Esophagus (tissue), 2 donors: ENCODE results near the gene FBXW7. TPM values are rescaled to one million over a fixed set of nuclear protein-coding genes. Genes with fewer than 3 reads are reported as not detected.
A peak's percentile ranks its signal among the peaks of the same experiment; 100 is the strongest.

Experiments used
- H3K27ac ChIP-seq, 2 donors: one replicate each; pipeline ENCODE4 v1.5.1; 2013; ENCODE audit warnings: low read depth in 2 of 2, mild to moderate bottlenecking in 2 of 2, inconsistent platforms in 1 of 2, low read length in 1 of 2, moderate library complexity in 1 of 2
- H3K27me3 ChIP-seq, 2 donors: one replicate each; pipeline ENCODE4 v1.6.1; 2013; ENCODE audit warnings: low read length in 2 of 2, control low read depth in 1 of 2, mild to moderate bottlenecking in 1 of 2; ENCODE audit not compliant: insufficient read depth in 2 of 2, control insufficient read depth in 1 of 2
- H3K36me3 ChIP-seq, 2 donors: one replicate each; pipeline ENCODE4 v1.6.1; 2013; ENCODE audit warnings: low read length in 1 of 2; ENCODE audit not compliant: control insufficient read depth in 2 of 2, insufficient read depth in 2 of 2
- H3K4me1 ChIP-seq, 2 donors: one replicate each; pipeline ENCODE4 v1.6.1; 2013; ENCODE audit warnings: low read length in 1 of 2; ENCODE audit not compliant: control insufficient read depth in 2 of 2, insufficient read depth in 2 of 2
- H3K4me3 ChIP-seq, 2 donors: one replicate each; pipeline ENCODE4 v1.5.1; 2013; ENCODE audit warnings: low read length in 2 of 2, mild to moderate bottlenecking in 2 of 2, low read depth in 1 of 2, moderate library complexity in 1 of 2
- H3K9me3 ChIP-seq, 2 donors: one replicate each; pipeline ENCODE4 v1.6.1; 2013; ENCODE audit warnings: mild to moderate bottlenecking in 2 of 2, low read depth in 1 of 2, low read length in 1 of 2, moderate library complexity in 1 of 2; ENCODE audit not compliant: control insufficient read depth in 2 of 2, insufficient read depth in 1 of 2
- WGBS, 2 donors: extraction: QIAGEN DNeasy Blood & Tissue Kit; methylation state at CpG; one replicate each; pipeline ENCODE4 v1.1.7; 2013; 5-methylcytosine and 5-hydroxymethylcytosine counted together
- polyA plus RNA-seq, 2 donors: library from polyadenylated mRNA; stranded (reverse); fragments of 200-250 nt; gene quantifications; one replicate each; pipeline ENCODE4 v1.2.3, GENCODE V29; 2013
- donor health status: healthy with polysubstance abuse.
- donor health status: Bipolar disorder and iron deficiency.

FBXW7 gene
- polyA plus RNA-seq, 2 donors = 9.8 to 17.0 TPM

DNA sequence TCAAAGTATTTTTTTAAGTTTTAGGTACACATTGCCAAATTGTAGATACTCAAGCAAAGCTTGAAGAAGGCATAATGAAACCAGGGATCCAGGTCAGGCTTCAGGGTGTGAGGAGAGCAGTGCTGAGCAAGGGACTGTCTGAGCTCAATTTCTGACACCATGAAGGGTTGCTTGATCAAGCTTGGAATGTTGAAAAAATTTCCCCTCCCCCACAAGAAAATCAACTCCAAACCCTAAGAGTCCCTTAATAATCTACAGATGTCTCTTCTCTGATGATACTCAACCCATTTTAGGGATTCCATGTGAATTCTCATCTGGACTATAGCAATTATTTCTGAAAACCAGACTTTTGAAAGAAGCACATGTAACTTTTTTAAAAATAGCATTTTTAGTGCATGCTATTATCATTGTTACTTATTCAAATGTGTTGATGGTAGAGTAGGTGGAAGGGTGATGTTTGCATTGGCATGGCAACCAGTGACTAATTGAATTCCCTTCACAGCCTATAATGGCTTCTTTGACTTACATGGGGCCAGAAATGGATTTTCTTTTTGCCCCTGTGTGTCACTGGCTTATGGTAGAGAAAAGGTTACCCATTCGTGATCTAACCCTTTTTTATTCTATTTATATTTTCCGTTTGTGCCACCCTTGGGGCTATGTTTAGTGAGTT, 252.0 kb downstream of the FBXW7 start:
- Histone ChIP-seq H3K27me3 (no peaks in the 10 kb centered on the region), H3K36me3 (no peaks in the 10 kb centered on the region), H3K4me3 (no peak overlapping the region), H3K9me3 (no peaks in the 10 kb centered on the region), H3K4me1 (peaks cover 0 to 13% of the 10 kb centered on the region in 2 donors), H3K27ac (no peak overlapping the region)
- WGBS, 2 donors = 69 to 90% methylated on average over 2 of the region's 2 CpGs

DNA sequence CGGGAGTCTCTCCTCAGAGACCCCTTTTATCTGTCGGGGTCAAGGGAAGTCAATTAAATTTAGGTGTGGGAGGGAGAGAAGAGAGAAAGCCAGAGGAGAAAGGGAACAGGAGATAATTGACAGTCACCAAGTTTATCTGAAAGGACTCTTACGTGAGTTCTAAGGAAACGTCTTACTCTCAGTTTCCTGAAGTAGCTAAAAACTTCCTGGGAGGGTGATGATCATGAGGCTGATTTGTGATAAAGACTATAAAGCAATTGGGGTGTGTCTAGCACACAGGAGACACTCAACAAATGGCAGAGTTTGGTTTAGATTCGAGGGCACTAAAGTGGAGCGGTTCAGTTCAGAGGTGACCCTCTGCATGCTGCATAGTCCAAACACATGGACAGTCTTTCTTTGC, 254.1 kb downstream of the FBXW7 start:
- Histone ChIP-seq H3K27ac (no peak overlapping the region), H3K4me3 (no peak overlapping the region), H3K9me3 (no peaks in the 10 kb centered on the region), H3K36me3 (no peaks in the 10 kb centered on the region), H3K4me1 (peaks cover 5 to 19% of the 10 kb centered on the region in 2 donors), H3K27me3 (no peaks in the 10 kb centered on the region)
- 83% methylated on average over 6 of the region's 6 CpGs for WGBS, 2 donors

DNA sequence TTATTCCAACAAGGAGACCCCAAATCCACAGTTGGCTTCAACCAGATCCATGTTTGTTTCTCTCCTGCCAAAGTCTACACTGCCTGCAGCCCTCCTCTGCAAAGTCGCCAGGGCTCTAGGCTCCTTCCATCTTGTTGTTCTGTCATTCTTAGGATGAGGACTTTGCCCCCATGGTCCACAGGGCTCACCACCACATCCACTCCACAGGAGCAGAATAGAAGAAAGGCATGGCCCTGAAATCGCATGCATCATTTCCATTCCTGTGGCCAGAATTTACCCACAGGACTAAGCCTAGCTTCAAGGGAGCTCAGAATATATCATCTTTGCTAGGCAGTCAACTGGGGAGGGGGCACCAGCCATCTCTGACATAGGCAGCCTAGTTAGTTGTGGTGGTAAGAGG, 254.7 kb downstream of the FBXW7 start:
- H3K36me3 ChIP-seq = no peaks in the 10 kb centered on the region
- peaks cover 5 to 17% of the 10 kb centered on the region in 2 donors for H3K4me1 ChIP-seq
- no peak overlapping the region for H3K27ac ChIP-seq
- H3K27me3 ChIP-seq = no peaks in the 10 kb centered on the region
- WGBS, 2 donors = 95 to 96% methylated on average over 2 of the region's 2 CpGs
- no peak overlapping the region for H3K4me3 ChIP-seq
- no peaks in the 10 kb centered on the region for H3K9me3 ChIP-seq

DNA sequence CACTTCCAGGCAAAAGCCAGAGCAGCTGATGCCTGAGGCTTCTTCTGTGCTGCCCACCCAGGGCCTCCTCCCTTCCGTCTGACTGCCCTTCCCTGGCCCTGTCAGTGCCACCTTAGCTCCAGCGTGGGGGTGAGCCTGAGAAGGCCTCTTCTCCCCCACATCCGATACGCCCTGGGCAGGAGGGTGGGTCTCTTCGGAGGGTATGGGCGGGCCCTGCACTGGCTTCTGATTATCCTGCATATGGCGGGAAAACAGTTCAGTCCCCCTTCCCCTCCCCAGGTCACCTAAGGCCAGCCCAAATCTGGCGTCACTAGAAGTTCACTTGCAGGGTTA, 256.7 kb downstream of the FBXW7 start:
- Histone ChIP-seq H3K27ac (no peak overlapping the region), H3K36me3 (no peaks in the 10 kb centered on the region), H3K4me1 (peaks cover 5 to 13% of the 10 kb centered on the region in 2 donors), H3K9me3 (no peaks in the 10 kb centered on the region), H3K27me3 (no peaks in the 10 kb centered on the region), H3K4me3 (no peak overlapping the region)
- 76 to 85% methylated on average over 8 of the region's 8 CpGs for WGBS, 2 donors

DNA sequence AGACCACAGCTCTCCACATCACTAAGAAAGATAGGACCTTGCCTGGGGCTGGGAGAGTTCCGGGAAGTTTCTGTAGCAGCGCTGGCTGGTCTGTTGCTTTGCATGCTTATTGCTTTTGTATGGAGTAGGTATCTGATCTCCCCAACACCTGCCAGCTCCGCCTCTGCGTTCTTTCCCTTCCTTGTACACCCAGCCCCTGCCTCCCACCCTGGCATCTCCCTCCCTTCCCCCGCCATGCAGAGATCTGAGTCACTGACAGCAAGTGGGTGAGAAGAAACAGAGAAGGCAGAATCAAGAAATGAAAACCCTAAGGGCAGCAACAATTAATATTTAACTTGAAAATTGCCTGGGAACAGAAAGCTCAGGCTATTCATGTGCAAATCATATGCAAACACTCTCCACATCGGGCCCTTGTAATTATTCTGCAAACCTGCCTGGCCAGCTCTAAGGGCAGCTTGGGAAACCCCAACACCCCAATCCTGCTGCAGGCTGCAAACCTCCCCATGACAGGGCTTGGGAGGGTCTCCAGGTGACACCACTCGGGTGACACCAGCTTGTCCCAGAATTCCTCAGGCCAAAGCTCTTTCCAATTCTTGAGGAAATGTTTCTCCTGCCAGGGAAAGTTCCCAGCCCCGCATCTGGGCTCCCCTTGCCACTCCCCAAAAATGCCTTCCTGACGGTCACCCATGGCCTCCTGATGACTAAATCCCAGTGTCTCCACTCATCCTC, 257.2 kb downstream of the FBXW7 start:
- 49 to 51% methylated on average over 9 of the region's 9 CpGs for WGBS, 2 donors
- Histone ChIP-seq H3K36me3 (no peaks in the 10 kb centered on the region), H3K4me1 (peaks cover 5 to 13% of the 10 kb centered on the region in 2 donors), H3K9me3 (no peaks in the 10 kb centered on the region), H3K27me3 (no peaks in the 10 kb centered on the region), H3K27ac (peak overlapping the region in 1 of 2 donors; percentile 43), H3K4me3 (no peak overlapping the region)

DNA sequence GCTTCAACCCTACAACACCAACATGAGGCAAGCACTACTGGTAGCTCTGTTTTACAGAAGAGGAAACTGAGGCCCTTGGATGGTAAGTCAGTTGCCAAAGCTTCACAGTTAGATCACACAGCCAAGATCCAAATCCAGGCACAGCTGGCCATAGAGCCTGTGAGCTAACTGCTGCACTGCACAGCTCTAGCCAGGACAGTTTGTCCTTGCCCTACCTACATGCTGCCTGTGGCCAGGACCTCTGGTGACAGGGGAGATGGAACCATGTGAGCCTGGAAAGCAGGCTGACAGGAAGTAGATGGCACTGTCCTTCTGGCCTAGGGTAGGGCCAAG, 257.8 kb downstream of the FBXW7 start:
- peak overlapping the region in 1 of 2 donors; percentile 43 for H3K27ac ChIP-seq
- H3K27me3 ChIP-seq = no peaks in the 10 kb centered on the region

DNA sequence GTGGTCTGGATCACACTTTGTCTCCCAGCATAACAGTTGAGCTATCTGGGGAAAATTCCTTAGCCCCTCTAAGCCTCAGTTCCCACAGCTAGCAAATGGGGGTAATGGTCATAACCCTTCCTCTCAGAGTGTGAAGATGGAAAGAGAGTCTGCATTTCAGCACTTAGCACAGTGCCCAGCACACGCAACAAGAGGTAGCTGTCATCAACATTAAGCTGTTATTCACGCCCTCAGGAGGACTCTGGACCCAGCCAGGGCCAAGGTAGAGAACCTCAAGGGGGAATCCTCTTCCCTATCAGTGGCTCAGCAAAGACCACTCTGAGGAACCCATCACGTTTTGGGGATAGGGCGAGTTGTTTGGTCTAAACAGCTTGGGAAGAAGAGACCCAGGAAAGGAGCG, 258.6 kb downstream of the FBXW7 start:
- Histone ChIP-seq H3K27ac (no peak overlapping the region), H3K9me3 (no peaks in the 10 kb centered on the region), H3K36me3 (no peaks in the 10 kb centered on the region), H3K4me3 (no peak overlapping the region), H3K27me3 (no peaks in the 10 kb centered on the region), H3K4me1 (peaks cover 5 to 13% of the 10 kb centered on the region in 2 donors)
- WGBS, 2 donors = 94% methylated on average over 5 of the region's 5 CpGs

More for the DNA sequence above, 257.8 kb downstream of the FBXW7 start:
- Histone ChIP-seq H3K36me3 (no peaks in the 10 kb centered on the region), H3K9me3 (no peaks in the 10 kb centered on the region), H3K4me3 (no peak overlapping the region), H3K4me1 (peaks cover 5 to 13% of the 10 kb centered on the region in 2 donors)

DNA sequence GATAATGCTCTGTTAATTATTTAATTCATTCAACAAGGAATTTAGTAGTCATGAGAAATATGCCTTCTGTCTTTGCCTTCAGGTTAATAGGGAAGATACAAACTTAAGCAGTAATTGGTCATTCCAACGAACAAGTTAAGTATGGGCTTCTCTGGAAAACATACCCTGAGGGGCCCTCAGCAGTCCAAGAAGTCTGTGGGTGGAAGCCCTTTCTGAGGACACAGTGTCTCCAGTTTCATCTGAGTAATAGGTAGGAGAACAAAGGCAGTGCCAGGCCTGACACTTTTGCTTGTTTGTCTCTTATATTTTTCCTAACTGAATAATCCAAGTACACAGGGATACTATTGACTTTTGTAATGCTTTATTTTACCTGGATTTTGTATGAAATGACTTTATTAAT, 262.5 kb downstream of the FBXW7 start:
- no peak overlapping the region for H3K4me3 ChIP-seq
- no peaks in the 10 kb centered on the region for H3K36me3 ChIP-seq
- H3K4me1 ChIP-seq = peaks cover 2 to 5% of the 10 kb centered on the region in 2 donors
- WGBS, 2 donors = 47 to 57% methylated on average over 1 of the region's 1 CpG
- no peak overlapping the region for H3K27ac ChIP-seq
- no peaks in the 10 kb centered on the region for H3K9me3 ChIP-seq
- H3K27me3 ChIP-seq = no peaks in the 10 kb centered on the region
